HCT116 (cell line): ENCODE results near the gene CCDC183.

Experiments used
- CTCF ChIP-seq, 3 experiments: fragments of 200-600 bp in 1 of 3; sonication (generic) in 1 of 3; IDR thresholded peaks in 2 of 3; conservative IDR thresholded peaks in 1 of 3; 2 replicates each; pipeline ENCODE4 v1.5.1; 2012 to 2017; ENCODE audit warnings: low read depth in 2 of 3, low read length in 2 of 3, antibody characterized with exemption in 1 of 3, borderline replicate concordance in 1 of 3, control low read depth in 1 of 3, mild to moderate bottlenecking in 1 of 3, mixed read lengths in 1 of 3, mixed run types in 1 of 3, moderate library complexity in 1 of 3; ENCODE audit not compliant: insufficient read depth in 1 of 3
- EZH2 ChIP-seq: fragments of 200-600 bp; sonication (generic); IDR thresholded peaks from 2 replicates; pipeline ENCODE4 v1.6.1; 2017; ENCODE audit warnings: antibody characterized with exemption, mixed run types
- EZH2phosphoT487 ChIP-seq: fragments of 200-600 bp; IDR thresholded peaks from 2 replicates; pipeline ENCODE4 v1.6.1; 2018; ENCODE audit warnings: antibody characterized with exemption, borderline replicate concordance
- JUND ChIP-seq: IDR thresholded peaks from 2 replicates; pipeline ENCODE4 v1.6.1; 2012
- MAX ChIP-seq: IDR thresholded peaks from 2 replicates; pipeline ENCODE4 v1.6.1; 2012
- POLR2A ChIP-seq: IDR thresholded peaks from 2 replicates; pipeline ENCODE4 v1.7.0; 2011; ENCODE audit warnings: borderline replicate concordance; ENCODE audit not compliant: insufficient read depth, insufficient read length; ENCODE audit errors: extremely low read depth
- POLR2AphosphoS5 ChIP-seq: IDR thresholded peaks from 2 replicates; pipeline ENCODE4 v1.6.1; 2011; ENCODE audit warnings: mild to moderate bottlenecking, low read depth, low read length, moderate library complexity
- RAD21 ChIP-seq: IDR thresholded peaks from 2 replicates; pipeline ENCODE4 v1.6.1; 2012; ENCODE audit warnings: low read depth, mild to moderate bottlenecking
- REST ChIP-seq: IDR thresholded peaks from 2 replicates; pipeline ENCODE4 v1.6.1; 2012; ENCODE audit warnings: low read depth
- ZNF274 ChIP-seq: fragments of 200-500 bp; sonication (Bioruptor generic); IDR thresholded peaks from 2 replicates; pipeline ENCODE4 v1.6.1; 2014; ENCODE audit warnings: mild to moderate bottlenecking, low read depth, low read length, inconsistent platforms

GRCh38 chr9:136753371-136754058 lies 42.6 kb upstream of the CCDC183 start:
- TF ChIP-seq EZH2phosphoT487 (no peak), CTCF (IDR thresholded peaks at IDR 0.05 in 2 of 3, conservative IDR thresholded peaks at IDR 0.05 in 1 of 3; ENCODE audit: borderline replicate concordance in 1 of 3, insufficient read depth in 1 of 3, low read depth in 2 of 3, low read length in 2 of 3) (no peak), RAD21 (no peak), POLR2A (no peak), EZH2 (no peak), POLR2AphosphoS5 (no peak), MAX (no peak), ZNF274 (no peak), REST (no peak), JUND (no peak)
